PC-3 (cell line): Measurements from ENCODE around the gene TRIM65.

ENCODE experiments used
- CTCF ChIP-seq: fragments of 300-600 bp; sonication (generic); conservative IDR thresholded peaks from 2 replicates; pipeline ENCODE4 v1.5.1; 2017; ENCODE audit warnings: antibody characterized with exemption, low read depth, mild to moderate bottlenecking, low read length
- EZH2 ChIP-seq: fragments of 300-600 bp; sonication (generic); IDR thresholded peaks from one replicate; pipeline ENCODE4 v1.6.1; 2017; ENCODE audit warnings: antibody characterized with exemption, mild to moderate bottlenecking, low read length; ENCODE audit not compliant: unreplicated experiment

- no peak for TF ChIP-seq CTCF
- TF ChIP-seq EZH2 = no peak
These were observed 4.9 kb downstream of the TRIM65 start for GRCh38 chr17:75891605-75892555.
